H1 (cell line): ENCODE measurements around the gene RIPPLY1. TPM values are rescaled to one million over a fixed set of nuclear protein-coding genes. Genes with fewer than 3 reads are reported as not detected.

ENCODE experiments used
- CTCF ChIA-PET: fragments of 300-600 bp; sonication (Branson Sonifier 250); formaldehyde crosslinking; loops from one replicate; lab custom pipeline; 2021; ENCODE audit not compliant: partially characterized antibody; lab: Charles Lee
- POLR2A ChIA-PET: fragments of 300-600 bp; sonication (Branson Sonifier 250); formaldehyde crosslinking; loops from one replicate; lab custom pipeline; 2021; ENCODE audit warnings: inconsistent platforms; ENCODE audit not compliant: partially characterized antibody; lab: Charles Lee
- DNase-seq, 2 experiments: peaks; one replicate each; pipeline versions ENCODE4 v3.0.0 to v3.0.0-alpha.2; 2010 to 2022; ENCODE audit warnings: low spot score in 2 of 2, low read depth in 1 of 2, mixed read lengths in 1 of 2
- FAIRE-seq: peaks from 2 replicates; lab custom pipeline; 2011; peaks lifted over from hg19 to GRCh38; lab: Jason Lieb, UNC
- H2AFZ ChIP-seq: 2 replicates; pipeline ENCODE4 v1.8.1; 2012; ENCODE audit warnings: low read length, inconsistent platforms
- H2AK5ac ChIP-seq: 2 replicates; pipeline ENCODE4 v1.6.1; 2013; ENCODE audit warnings: low read depth, low read length
- H2BK120ac ChIP-seq: replicated peaks from 2 replicates; pipeline ENCODE3; 2013; ENCODE audit warnings: low read depth, low read length, inconsistent platforms
- H2BK12ac ChIP-seq: 2 replicates; pipeline ENCODE4 v1.6.1; 2013; ENCODE audit warnings: low read depth, low read length
- H2BK15ac ChIP-seq: 2 replicates; pipeline ENCODE4 v1.6.1; 2013; ENCODE audit warnings: low read length
- H2BK20ac ChIP-seq: 2 replicates; pipeline ENCODE4 v1.6.1; 2013; ENCODE audit warnings: low read length
- H2BK5ac ChIP-seq: 2 replicates; pipeline ENCODE4 v1.6.1; 2013; ENCODE audit warnings: low read depth, low read length
- H3K14ac ChIP-seq: 2 replicates; pipeline ENCODE4 v1.6.1; 2013; ENCODE audit warnings: inconsistent platforms; ENCODE audit not compliant: insufficient read length
- H3K18ac ChIP-seq: 2 replicates; pipeline ENCODE4 v1.6.1; 2013; ENCODE audit warnings: low read length; ENCODE audit errors: extremely low read depth
- H3K23ac ChIP-seq: 2 replicates; pipeline ENCODE4 v1.6.1; 2013; ENCODE audit warnings: inconsistent platforms; ENCODE audit not compliant: insufficient read length
- H3K23me2 ChIP-seq: 2 replicates; pipeline ENCODE4 v1.6.1; 2013; ENCODE audit warnings: low read depth, low read length
- H3K27ac ChIP-seq: 2 replicates; pipeline ENCODE4 v1.6.1; 2011; ENCODE audit warnings: low read depth, low read length, inconsistent platforms
- H3K27me3 ChIP-seq, 4 experiments: replicated peaks in 1 of 4; 1 replicate in 1 of 4; 2 replicates in 3 of 4; pipeline versions ENCODE4 v1.6.1 to v1.8.1; 2011 to 2013; ENCODE audit warnings: low read length in 3 of 4, mild to moderate bottlenecking in 3 of 4, inconsistent platforms in 2 of 4, mixed read lengths in 2 of 4, moderate library complexity in 1 of 4; ENCODE audit not compliant: control insufficient read depth in 3 of 4, insufficient read depth in 3 of 4; ENCODE audit errors: extremely low read depth in 1 of 4
- H3K36me3 ChIP-seq, 4 experiments: 2 replicates each; pipeline versions ENCODE4 v1.6.1 to v1.8.1; 2011 to 2013; ENCODE audit warnings: mild to moderate bottlenecking in 4 of 4, low read length in 3 of 4, moderate library complexity in 2 of 4, control low read depth in 1 of 4, inconsistent platforms in 1 of 4; ENCODE audit not compliant: insufficient read depth in 4 of 4, control insufficient read depth in 2 of 4
- H3K4ac ChIP-seq: replicated peaks from 2 replicates; pipeline ENCODE3; 2013; ENCODE audit warnings: low read length, low read depth, mixed read lengths, inconsistent platforms; ENCODE audit not compliant: insufficient read length
- H3K4me1 ChIP-seq, 4 experiments: replicated peaks in 1 of 4; 1 replicate in 1 of 4; 2 replicates in 3 of 4; pipeline versions ENCODE4 v1.6.1 to v1.8.1; 2011 to 2013; ENCODE audit warnings: low read length in 3 of 4, inconsistent platforms in 2 of 4, mixed read lengths in 1 of 4; ENCODE audit not compliant: insufficient read depth in 4 of 4, control insufficient read depth in 3 of 4
- H3K4me2 ChIP-seq, 2 experiments: 2 replicates each; pipeline versions ENCODE4 v1.6.1 to v1.8.1; 2011 to 2013; ENCODE audit warnings: low read depth in 2 of 2, low read length in 2 of 2, control low read depth in 1 of 2, inconsistent platforms in 1 of 2, mild to moderate bottlenecking in 1 of 2; ENCODE audit not compliant: insufficient read depth in 1 of 2
- H3K4me3 ChIP-seq, 4 experiments: fragments of 200-600, 300-600 bp in 1 of 4; sonication (generic), shearing (Covaris generic), sonication (Bioruptor Twin) in 1 of 4; 2 replicates each; pipeline versions ENCODE4 v1.5.1 to v1.8.1; 2011 to 2016; ENCODE audit warnings: low read length in 4 of 4, low read depth in 3 of 4, control low read depth in 2 of 4, inconsistent platforms in 2 of 4, mild to moderate bottlenecking in 2 of 4, mixed read lengths in 1 of 4, moderate library complexity in 1 of 4; ENCODE audit not compliant: insufficient read depth in 2 of 4; ENCODE audit errors: extremely low read depth in 1 of 4
- H3K56ac ChIP-seq: replicated peaks from 2 replicates; pipeline ENCODE3; 2013; ENCODE audit warnings: low read depth, mild to moderate bottlenecking, mixed read lengths, low read length, inconsistent platforms; ENCODE audit not compliant: insufficient read length
- H3K79me1 ChIP-seq: 2 replicates; pipeline ENCODE4 v1.6.1; 2013; ENCODE audit warnings: low read depth, low read length, control low read depth
- H3K79me2 ChIP-seq, 2 experiments: 2 replicates each; pipeline versions ENCODE4 v1.6.1 to v1.8.1; 2012 to 2013; ENCODE audit warnings: low read length in 2 of 2, mild to moderate bottlenecking in 2 of 2, inconsistent platforms in 1 of 2; ENCODE audit not compliant: insufficient read depth in 2 of 2, control insufficient read depth in 1 of 2
- H3K9ac ChIP-seq, 4 experiments: replicated peaks in 1 of 4; 1 replicate in 1 of 4; 2 replicates in 3 of 4; pipeline versions ENCODE4 v1.6.1 to v1.8.1; 2011 to 2013; ENCODE audit warnings: low read depth in 3 of 4, low read length in 3 of 4, control low read depth in 2 of 4, mild to moderate bottlenecking in 2 of 4, moderate library complexity in 2 of 4, inconsistent platforms in 1 of 4; ENCODE audit errors: extremely low read depth in 1 of 4
- H3K9me3 ChIP-seq, 2 experiments: 2 replicates each; pipeline versions ENCODE4 v1.6.1 to v1.8.1; 2012 to 2013; ENCODE audit warnings: mild to moderate bottlenecking in 2 of 2, moderate library complexity in 2 of 2, control low read depth in 1 of 2, inconsistent platforms in 1 of 2, low read depth in 1 of 2, low read length in 1 of 2, mixed read lengths in 1 of 2; ENCODE audit not compliant: insufficient read depth in 2 of 2
- H4K20me1 ChIP-seq, 2 experiments: replicated peaks in 1 of 2; 2 replicates each; pipeline versions ENCODE3 to v1.8.1; 2011 to 2013; ENCODE audit warnings: inconsistent platforms in 2 of 2, low read length in 2 of 2, mild to moderate bottlenecking in 1 of 2; ENCODE audit not compliant: insufficient read depth in 2 of 2, control insufficient read depth in 1 of 2
- H4K5ac ChIP-seq: 2 replicates; pipeline ENCODE4 v1.6.1; 2013; ENCODE audit warnings: low read length, low read depth, mixed read lengths, inconsistent platforms; ENCODE audit not compliant: insufficient read length
- H4K8ac ChIP-seq: 2 replicates; pipeline ENCODE4 v1.8.0; 2013; ENCODE audit warnings: mild to moderate bottlenecking, moderate library complexity, low read length, inconsistent platforms; ENCODE audit not compliant: insufficient read depth; ENCODE audit errors: extremely low read depth
- H4K91ac ChIP-seq: replicated peaks from 2 replicates; pipeline ENCODE3; 2013; ENCODE audit warnings: low read length, mixed read lengths, inconsistent platforms; ENCODE audit not compliant: insufficient read length
- CEBPB ChIP-seq: IDR thresholded peaks from 2 replicates; pipeline ENCODE4 v1.6.1; 2012; ENCODE audit warnings: low read depth, low read length
- CTBP2 ChIP-seq: IDR thresholded peaks from 2 replicates; pipeline ENCODE4 v1.7.0; 2011; ENCODE audit warnings: borderline replicate concordance, mild to moderate bottlenecking, moderate library complexity, mixed read lengths, low read length; ENCODE audit not compliant: insufficient read depth, insufficient read length
- E2F6 ChIP-seq: IDR thresholded peaks from 2 replicates; pipeline ENCODE4 v1.6.1; 2012; ENCODE audit warnings: inconsistent platforms
- EZH2 ChIP-seq: fragments of 200-600 bp; sonication (generic); IDR thresholded peaks from 2 replicates; pipeline ENCODE4 v1.7.1; 2012; ENCODE audit warnings: low read depth, mild to moderate bottlenecking, moderate library complexity, low read length, inconsistent platforms; ENCODE audit not compliant: severe bottlenecking
- FOSL1 ChIP-seq: IDR thresholded peaks from 2 replicates; pipeline ENCODE4 v1.6.1; 2011; ENCODE audit warnings: mild to moderate bottlenecking, low read depth, low read length, moderate library complexity; ENCODE audit not compliant: insufficient read depth
- KDM1A ChIP-seq: fragments of 200-600, 300-600 bp; sonication (generic); IDR thresholded peaks from 2 replicates; pipeline ENCODE4 v1.7.1; 2016; ENCODE audit warnings: mild to moderate bottlenecking, low read length, borderline replicate concordance
- MAFK ChIP-seq: IDR thresholded peaks from 2 replicates; pipeline ENCODE4 v1.6.1; 2012; ENCODE audit warnings: low read depth, mild to moderate bottlenecking, improper control_type of control experiment, low read length
- MAX ChIP-seq: IDR thresholded peaks from 2 replicates; pipeline ENCODE4 v1.6.1; 2012; ENCODE audit warnings: inconsistent platforms
- POLR2AphosphoS5 ChIP-seq: IDR thresholded peaks from 2 replicates; pipeline ENCODE4 v1.6.1; 2011; ENCODE audit warnings: low read depth, low read length
- ZNF274 ChIP-seq: IDR thresholded peaks from 2 replicates; pipeline ENCODE4 v1.7.0; 2012; ENCODE audit warnings: low read length, borderline replicate concordance; ENCODE audit errors: extremely low read depth
- WGBS, 2 experiments: shearing (Covaris generic) in 1 of 2; methylation state at CpG; one replicate each; pipeline versions ENCODE4 v1.1.6 to v1.1.7; 2013 to 2015; ENCODE audit warnings: low lambda C conversion rate in 2 of 2, mixed read lengths in 2 of 2, inconsistent platforms in 1 of 2, low coverage in 1 of 2, missing lambda C conversion rate in 1 of 2; ENCODE audit not compliant: insufficient replicate concordance in 2 of 2, insufficient coverage in 1 of 2, insufficient read length in 1 of 2; ENCODE audit errors: extremely low coverage in 1 of 2, missing lambda C conversion rate in 1 of 2; 5-methylcytosine and 5-hydroxymethylcytosine counted together
- polyA plus RNA-seq, 7 experiments: library from polyadenylated mRNA; depleted of rRNA in 3 of 7; stranded (reverse) in 5 of 7; unstranded in 2 of 7; fragments of >200 nt in 5 of 7; fragments of 200-250 nt in 2 of 7; gene quantifications; 1 replicate in 5 of 7; 2 replicates in 1 of 7; 4 replicates in 1 of 7; pipeline versions ENCODE4 v1.2.1 to v1.2.3, GENCODE V29; 2011 to 2013; ENCODE audit warnings: missing spikeins in 2 of 7, mixed read lengths in 2 of 7
- total RNA-seq: library from RNA; stranded (reverse); fragmentation: NEBNext Ultra II Directional; extraction: Animal tissue kit (Norgen Biotek cat#: 25700); gene quantifications from 2 replicates; pipeline ENCODE4 v1.2.1, GENCODE V29; 2021
- TF ChIP-seq, protein P1 (sequence below), 3 experiments: IDR thresholded peaks; 1 replicate in 2 of 3; 2 replicates in 1 of 3; pipeline versions ENCODE4 v1.5.1 to v1.6.1; 2011; ENCODE audit warnings: low read length in 3 of 3, mild to moderate bottlenecking in 3 of 3, inconsistent platforms in 2 of 3, low read depth in 1 of 3, moderate library complexity in 1 of 3; ENCODE audit not compliant: insufficient read depth in 1 of 3; ENCODE audit errors: control extremely low read depth in 1 of 3

Gene RIPPLY1
- total and polyA plus RNA-seq, 2 of the 8 experiments (the other 6 are each of a cell fraction or from before 2014, with no cell fraction given): not detected

DNA sequence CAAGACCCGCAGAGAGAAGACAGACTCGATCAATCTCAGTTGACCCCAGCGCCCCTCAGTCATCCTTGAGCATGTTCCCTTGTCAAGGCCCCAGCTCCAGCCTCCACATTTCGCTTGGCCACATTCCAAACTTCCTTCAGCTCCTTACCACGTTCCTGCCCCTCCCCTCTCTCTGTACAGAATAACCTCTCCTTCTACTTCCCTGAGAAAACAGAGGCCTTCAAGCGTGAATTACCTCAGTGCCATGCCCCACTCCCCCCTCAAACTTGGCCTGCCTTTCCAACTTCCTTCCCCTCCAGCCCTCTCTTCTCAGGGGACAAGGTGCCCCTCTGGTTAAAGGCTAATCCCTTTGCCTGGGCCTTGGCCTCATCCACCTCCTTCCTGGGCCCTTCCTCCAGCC lies 3.2 kb upstream of the RIPPLY1 start:
- Histone ChIP-seq H3K4ac (no peak overlapping the region), H3K27ac (no peak overlapping the region), H4K8ac (no peak overlapping the region), H4K20me1 (no peaks in the 10 kb centered on the region), H3K23me2 (no peaks in the 10 kb centered on the region), H3K79me2 (no peaks in the 10 kb centered on the region), H4K91ac (no peak overlapping the region), H3K4me1 (no peaks in the 10 kb centered on the region), H4K5ac (no peak overlapping the region), H2BK15ac (no peak overlapping the region), H3K9me3 (no peaks in the 10 kb centered on the region), H3K56ac (no peak overlapping the region), H2AFZ (no peak overlapping the region), H3K4me2 (no peak overlapping the region), H3K23ac (no peak overlapping the region), H3K18ac (no peak overlapping the region), H3K9ac (no peak overlapping the region), H2AK5ac (no peak overlapping the region), H2BK5ac (no peak overlapping the region), H2BK20ac (no peak overlapping the region), H3K36me3 (no peaks in the 10 kb centered on the region), H3K14ac (no peak overlapping the region), H3K79me1 (no peaks in the 10 kb centered on the region), H3K27me3 (no peaks in the 10 kb centered on the region), H2BK120ac (no peak overlapping the region), H3K4me3 (no peak overlapping the region), H2BK12ac (no peak overlapping the region)
- ChIA-PET POLR2A (no interaction called here), CTCF (interaction anchor here (0.7 to 5.6 kb wide), 3 partner anchors 9 to 53 kb away, joined by 3 to 35 read pairs (median 5); no protein-coding TSS in a partner anchor)
- FAIRE-seq (no peak), DNase-seq (no peak)
- 81% methylated on average over 5 of the region's 6 CpGs; no CpG with 5 or more reads in 1 of the 2 experiments for WGBS, 2 experiments
- TF ChIP-seq CTBP2 (no peak), ZNF274 (no peak), KDM1A (no peak), FOSL1 (no peak), EZH2 (no peak), E2F6 (no peak), MAX (no peak), MAFK (no peak), POLR2AphosphoS5 (no peak), CEBPB (no peak)
- TF ChIP-seq, protein P1, sequence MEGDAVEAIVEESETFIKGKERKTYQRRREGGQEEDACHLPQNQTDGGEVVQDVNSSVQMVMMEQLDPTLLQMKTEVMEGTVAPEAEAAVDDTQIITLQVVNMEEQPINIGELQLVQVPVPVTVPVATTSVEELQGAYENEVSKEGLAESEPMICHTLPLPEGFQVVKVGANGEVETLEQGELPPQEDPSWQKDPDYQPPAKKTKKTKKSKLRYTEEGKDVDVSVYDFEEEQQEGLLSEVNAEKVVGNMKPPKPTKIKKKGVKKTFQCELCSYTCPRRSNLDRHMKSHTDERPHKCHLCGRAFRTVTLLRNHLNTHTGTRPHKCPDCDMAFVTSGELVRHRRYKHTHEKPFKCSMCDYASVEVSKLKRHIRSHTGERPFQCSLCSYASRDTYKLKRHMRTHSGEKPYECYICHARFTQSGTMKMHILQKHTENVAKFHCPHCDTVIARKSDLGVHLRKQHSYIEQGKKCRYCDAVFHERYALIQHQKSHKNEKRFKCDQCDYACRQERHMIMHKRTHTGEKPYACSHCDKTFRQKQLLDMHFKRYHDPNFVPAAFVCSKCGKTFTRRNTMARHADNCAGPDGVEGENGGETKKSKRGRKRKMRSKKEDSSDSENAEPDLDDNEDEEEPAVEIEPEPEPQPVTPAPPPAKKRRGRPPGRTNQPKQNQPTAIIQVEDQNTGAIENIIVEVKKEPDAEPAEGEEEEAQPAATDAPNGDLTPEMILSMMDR (IDR thresholded peaks at IDR 0.05; ENCODE audit: control extremely low read depth in 1 of 3, insufficient read depth in 1 of 3, low read depth in 1 of 3, low read length in 3 of 3): no peak
